ENCODE results near the gene ZSWIM6. TPM values are rescaled to one million over a fixed set of nuclear protein-coding genes. Genes with fewer than 3 reads are reported as not detected.
"Not testable (repeated sequence)": the region's sequence is repeated elsewhere in the genome, so short reads cannot be mapped to it uniquely, and the experiment has no call there.

The ZSWIM6 gene
- total RNA-seq, 1 donor from 2014 or later, result 5.7 TPM

- no peak overlapping the region for H3K4me3 ChIP-seq
- no peaks in the 10 kb centered on the region for H3K9me3 ChIP-seq (replicated peaks)
- H3K4me1 ChIP-seq, result peaks cover 27% of the 10 kb centered on the region
- TF ChIP-seq CTCF (IDR thresholded peaks at IDR 0.05; ENCODE audit: borderline replicate concordance), result no peak
- no peaks in the 10 kb centered on the region for H3K27me3 ChIP-seq (ENCODE audit: low read depth)
- DNase-seq, result no peak
- H3K27ac ChIP-seq (replicated peaks), result no peak overlapping the region
- intact Hi-C loops (cut with micrococcal nuclease), result no loop called here
- no peaks in the 10 kb centered on the region for H3K36me3 ChIP-seq
These were observed 84.0 kb downstream of the ZSWIM6 start for GRCh38 chr5:61416010-61416409.

- intact Hi-C loops (cut with micrococcal nuclease), result no loop called here
- no peak overlapping the region for H3K27ac ChIP-seq (replicated peaks)
- H3K36me3 ChIP-seq, result no peaks in the 10 kb centered on the region
- no peak overlapping the region for H3K4me3 ChIP-seq
- H3K4me1 ChIP-seq, result peaks cover 27% of the 10 kb centered on the region
- H3K9me3 ChIP-seq (replicated peaks), result peaks cover 3% of the 10 kb centered on the region
- no peak for TF ChIP-seq CTCF (IDR thresholded peaks at IDR 0.05; ENCODE audit: borderline replicate concordance)
- H3K27me3 ChIP-seq (ENCODE audit: low read depth), result no peaks in the 10 kb centered on the region
- DNase-seq, result no peak
These were observed 84.4 kb downstream of the ZSWIM6 start for GRCh38 chr5:61416420-61416819.

GRCh38 chr5:61417340-61417739 lies 85.3 kb downstream of the ZSWIM6 start:
- H3K4me1 ChIP-seq, result peaks cover 27% of the 10 kb centered on the region
- no peak for TF ChIP-seq CTCF (IDR thresholded peaks at IDR 0.05; ENCODE audit: borderline replicate concordance)
- no peak overlapping the region for H3K4me3 ChIP-seq
- no peaks in the 10 kb centered on the region for H3K27me3 ChIP-seq (ENCODE audit: low read depth)
- H3K9me3 ChIP-seq (replicated peaks), result peaks cover 11% of the 10 kb centered on the region
- no peaks in the 10 kb centered on the region for H3K36me3 ChIP-seq
- H3K27ac ChIP-seq (replicated peaks), result no peak overlapping the region
- no peak for DNase-seq
- intact Hi-C loops (cut with micrococcal nuclease), result no loop called here

- Histone ChIP-seq H3K27me3 (ENCODE audit: low read depth) (no peaks in the 10 kb centered on the region), H3K4me1 (peaks cover 27% of the 10 kb centered on the region), H3K4me3 (no peak overlapping the region), H3K27ac (replicated peaks) (no peak overlapping the region), H3K36me3 (no peaks in the 10 kb centered on the region), H3K9me3 (replicated peaks) (peaks cover 11% of the 10 kb centered on the region)
- TF ChIP-seq CTCF (IDR thresholded peaks at IDR 0.05; ENCODE audit: borderline replicate concordance), result no peak
- intact Hi-C loops (cut with micrococcal nuclease), result no loop called here
- no peak for DNase-seq
These were observed 85.8 kb downstream of the ZSWIM6 start for GRCh38 chr5:61417851-61418250.

- H3K27ac ChIP-seq (replicated peaks), result no peak overlapping the region
- intact Hi-C loops (cut with micrococcal nuclease), result no loop called here
- peaks cover 11% of the 10 kb centered on the region for H3K9me3 ChIP-seq (replicated peaks)
- no peaks in the 10 kb centered on the region for H3K36me3 ChIP-seq
- no peak overlapping the region for H3K4me3 ChIP-seq
- peaks cover 35% of the 10 kb centered on the region for H3K4me1 ChIP-seq
- H3K27me3 ChIP-seq (ENCODE audit: low read depth), result no peaks in the 10 kb centered on the region
- DNase-seq, result no peak
- no peak for TF ChIP-seq CTCF (IDR thresholded peaks at IDR 0.05; ENCODE audit: borderline replicate concordance)
These were observed 87.0 kb downstream of the ZSWIM6 start for GRCh38 chr5:61419106-61419505.

GRCh38 chr5:61420016-61420415 lies 88.0 kb downstream of the ZSWIM6 start:
- no peak for TF ChIP-seq CTCF (IDR thresholded peaks at IDR 0.05; ENCODE audit: borderline replicate concordance)
- H3K36me3 ChIP-seq, result no peaks in the 10 kb centered on the region
- no peak overlapping the region for H3K27ac ChIP-seq (replicated peaks)
- peaks cover 11% of the 10 kb centered on the region for H3K9me3 ChIP-seq (replicated peaks)
- peaks cover 40% of the 10 kb centered on the region for H3K4me1 ChIP-seq
- intact Hi-C loops (cut with micrococcal nuclease), result no loop called here
- H3K4me3 ChIP-seq, result no peak overlapping the region
- DNase-seq, result no peak
- H3K27me3 ChIP-seq (ENCODE audit: low read depth), result no peaks in the 10 kb centered on the region

- DNase-seq; intact Hi-C loops (cut with micrococcal nuclease); H3K4me3 ChIP-seq; H3K27ac ChIP-seq (replicated peaks); H3K27me3 ChIP-seq (ENCODE audit: low read depth); H3K36me3 ChIP-seq: not testable (repeated sequence)
- Histone ChIP-seq H3K4me1 (peaks cover 47% of the 10 kb centered on the region), H3K9me3 (replicated peaks) (peaks cover 11% of the 10 kb centered on the region)
These were observed 89.2 kb downstream of the ZSWIM6 start for GRCh38 chr5:61421262-61421661.

Data from left ventricle myocardium inferior (tissue), 1 donor.